ENCODE measurements around the gene ENAH.

GRCh38 chr1:225469051-225469450, 183.9 kb downstream of the ENAH start:
- TF ChIP-seq MCM5 (IDR thresholded peaks at IDR 0.05; ENCODE audit: low read depth) = no peak
- TF ChIP-seq MAX (CRISPR knock-in tag; IDR thresholded peaks at IDR 0.05) = no peak
